Activated T-cell treated with anti-CD3 and anti-CD28 coated beads, Interleukin-2, amount 50 U/mL, for 72 hours (primary cell): ENCODE data around the gene TKT. TPM values are rescaled to one million over a fixed set of nuclear protein-coding genes. Genes with fewer than 3 reads are reported as not detected.

Experiments
- ATAC-seq, 2 donors: fragments of 150-1000 bp; cut with Tn5 transposase; replicated peaks in 1 of 2; 2 replicates each; pipeline ENCODE4 v1.10.0; 2021; ENCODE audit warnings: moderate library complexity in 2 of 2, mild to moderate bottlenecking in 1 of 2
- DNase-seq, 2 donors: peaks; one replicate each; pipeline ENCODE4 v3.0.0; 2021 to 2022; ENCODE audit warnings: mixed read lengths in 1 of 2
- H3K27ac Mint-ChIP-seq: one replicate; pipeline ENCODE4 v1.8.0; 2022; ENCODE audit warnings: mild to moderate bottlenecking, moderate library complexity, mixed read lengths
- H3K27me3 Mint-ChIP-seq: one replicate; pipeline ENCODE4 v1.8.0; 2022; ENCODE audit warnings: low read depth, mixed read lengths
- H3K36me3 Mint-ChIP-seq, 2 donors: one replicate each; pipeline ENCODE4 v1.8.0; 2022; ENCODE audit warnings: mixed read lengths in 2 of 2, mild to moderate bottlenecking in 1 of 2; ENCODE audit not compliant: insufficient read depth in 2 of 2
- H3K4me1 Mint-ChIP-seq: one replicate; pipeline ENCODE4 v1.8.0; 2022; ENCODE audit warnings: low read depth, mixed read lengths
- H3K4me3 Mint-ChIP-seq, 2 donors: one replicate each; pipeline ENCODE4 v1.8.0; 2022; ENCODE audit warnings: mild to moderate bottlenecking in 2 of 2, mixed read lengths in 2 of 2, moderate library complexity in 2 of 2
- H3K9me3 Mint-ChIP-seq, 2 donors: one replicate each; pipeline ENCODE4 v1.8.0; 2022; ENCODE audit warnings: mixed read lengths in 2 of 2
- total RNA-seq, 2 donors: library from RNA; stranded (reverse); gene quantifications; one replicate each; pipeline ENCODE4 v1.2.3, GENCODE V29; 2022

The TKT gene
- total RNA-seq, 2 donors from 2014 or later, result 252 to 274 TPM

GRCh38 chr3:53192608-53193007, 63.2 kb downstream of the TKT start:
- Mint-ChIP-seq H3K4me3 (no peak overlapping the region), H3K36me3 (peaks cover 2% of the 10 kb centered on the region in 2 donors), H3K9me3 (no peaks in the 10 kb centered on the region), H3K27ac (peak overlapping the region; percentile 18), H3K4me1 (peaks cover 17% of the 10 kb centered on the region), H3K27me3 (no peaks in the 10 kb centered on the region)
- ATAC-seq, result no peak
- no peak for DNase-seq

- ATAC-seq, result no peak
- Mint-ChIP-seq H3K9me3 (no peaks in the 10 kb centered on the region), H3K27me3 (no peaks in the 10 kb centered on the region), H3K36me3 (peaks cover 2% of the 10 kb centered on the region in 2 donors), H3K4me1 (peaks cover 12% of the 10 kb centered on the region), H3K4me3 (no peak overlapping the region), H3K27ac (no peak overlapping the region)
- no peak for DNase-seq
Measured at GRCh38 chr3:53191836-53192480, 63.9 kb downstream of the TKT start.

GRCh38 chr3:53190659-53191058, 65.2 kb downstream of the TKT start:
- Mint-ChIP-seq H3K4me1 (peaks cover 7% of the 10 kb centered on the region), H3K27me3 (no peaks in the 10 kb centered on the region), H3K9me3 (no peaks in the 10 kb centered on the region), H3K27ac (no peak overlapping the region), H3K36me3 (peaks cover 2% of the 10 kb centered on the region in 2 donors), H3K4me3 (no peak overlapping the region)
- DNase-seq (no peak), ATAC-seq (no peak)

GRCh38 chr3:53189276-53189675, 66.5 kb downstream of the TKT start:
- Mint-ChIP-seq H3K36me3 (peaks cover 2 to 4% of the 10 kb centered on the region in 2 donors), H3K27ac (no peak overlapping the region), H3K4me1 (no peaks in the 10 kb centered on the region), H3K27me3 (no peaks in the 10 kb centered on the region), H3K9me3 (no peaks in the 10 kb centered on the region), H3K4me3 (no peak overlapping the region)
- DNase-seq (no peak), ATAC-seq (no peak)

- no peak for DNase-seq
- Mint-ChIP-seq H3K4me3 (no peak overlapping the region), H3K27me3 (no peaks in the 10 kb centered on the region), H3K36me3 (peaks cover 4% of the 10 kb centered on the region in 2 donors), H3K9me3 (no peaks in the 10 kb centered on the region), H3K27ac (no peak overlapping the region), H3K4me1 (no peaks in the 10 kb centered on the region)
- ATAC-seq, result no peak
Measured at GRCh38 chr3:53188720-53189119, 67.1 kb downstream of the TKT start.

GRCh38 chr3:53188136-53188685, 67.6 kb downstream of the TKT start:
- no peak for DNase-seq
- H3K9me3 Mint-ChIP-seq, result no peaks in the 10 kb centered on the region
- H3K4me1 Mint-ChIP-seq, result no peaks in the 10 kb centered on the region
- H3K27me3 Mint-ChIP-seq, result no peaks in the 10 kb centered on the region
- H3K36me3 Mint-ChIP-seq, result peaks cover 4% of the 10 kb centered on the region in 2 donors
- H3K4me3 Mint-ChIP-seq, result no peak overlapping the region
- ATAC-seq, result no peak
- H3K27ac Mint-ChIP-seq, result no peak overlapping the region

- Mint-ChIP-seq H3K36me3 (peaks cover 4% of the 10 kb centered on the region in 2 donors), H3K4me3 (no peak overlapping the region), H3K9me3 (no peaks in the 10 kb centered on the region), H3K27ac (no peak overlapping the region), H3K27me3 (no peaks in the 10 kb centered on the region), H3K4me1 (no peaks in the 10 kb centered on the region)
- no peak for DNase-seq
- ATAC-seq, result no peak
Measured at GRCh38 chr3:53187430-53187829, 68.4 kb downstream of the TKT start.

GRCh38 chr3:53186726-53187125, 69.1 kb downstream of the TKT start:
- Mint-ChIP-seq H3K36me3 (peaks cover 2 to 4% of the 10 kb centered on the region in 2 donors), H3K27ac (no peak overlapping the region), H3K4me3 (no peak overlapping the region), H3K4me1 (no peaks in the 10 kb centered on the region), H3K9me3 (no peaks in the 10 kb centered on the region), H3K27me3 (no peaks in the 10 kb centered on the region)
- DNase-seq (no peak), ATAC-seq (no peak)

GRCh38 chr3:53185761-53186465, 69.9 kb downstream of the TKT start:
- Mint-ChIP-seq H3K4me1 (no peaks in the 10 kb centered on the region), H3K9me3 (no peaks in the 10 kb centered on the region), H3K4me3 (no peak overlapping the region), H3K36me3 (peaks cover 2 to 4% of the 10 kb centered on the region in 2 donors), H3K27me3 (no peaks in the 10 kb centered on the region), H3K27ac (no peak overlapping the region)
- ATAC-seq, result peak in 1 of 2 donors; percentile 15
- DNase-seq, result no peak

- ATAC-seq, result no peak
- H3K9me3 Mint-ChIP-seq, result no peaks in the 10 kb centered on the region
- H3K4me1 Mint-ChIP-seq, result no peaks in the 10 kb centered on the region
- no peak overlapping the region for H3K27ac Mint-ChIP-seq
- H3K4me3 Mint-ChIP-seq, result no peak overlapping the region
- DNase-seq, result no peak
- H3K36me3 Mint-ChIP-seq, result peaks cover 2% of the 10 kb centered on the region in 2 donors
- no peaks in the 10 kb centered on the region for H3K27me3 Mint-ChIP-seq
Measured at GRCh38 chr3:53184701-53185100, 71.1 kb downstream of the TKT start.

GRCh38 chr3:53183514-53183913, 72.3 kb downstream of the TKT start:
- Mint-ChIP-seq H3K27ac (no peak overlapping the region), H3K36me3 (peaks cover 2 to 6% of the 10 kb centered on the region in 2 donors), H3K9me3 (no peaks in the 10 kb centered on the region), H3K4me1 (no peaks in the 10 kb centered on the region), H3K27me3 (no peaks in the 10 kb centered on the region), H3K4me3 (no peak overlapping the region)
- no peak for DNase-seq
- ATAC-seq, result no peak

GRCh38 chr3:53182764-53183355, 73.0 kb downstream of the TKT start:
- no peaks in the 10 kb centered on the region for H3K9me3 Mint-ChIP-seq
- no peak for ATAC-seq
- H3K4me3 Mint-ChIP-seq, result no peak overlapping the region
- H3K4me1 Mint-ChIP-seq, result no peaks in the 10 kb centered on the region
- no peaks in the 10 kb centered on the region for H3K27me3 Mint-ChIP-seq
- DNase-seq, result no peak
- H3K27ac Mint-ChIP-seq, result no peak overlapping the region
- peaks cover 2 to 6% of the 10 kb centered on the region in 2 donors for H3K36me3 Mint-ChIP-seq

GRCh38 chr3:53181528-53181927, 74.3 kb downstream of the TKT start:
- Mint-ChIP-seq H3K9me3 (no peaks in the 10 kb centered on the region), H3K4me1 (no peaks in the 10 kb centered on the region), H3K27me3 (no peaks in the 10 kb centered on the region), H3K36me3 (peaks cover 2 to 6% of the 10 kb centered on the region in 2 donors), H3K4me3 (no peak overlapping the region), H3K27ac (no peak overlapping the region)
- ATAC-seq (no peak), DNase-seq (no peak)
